ENCODE measurements around the gene LTB4R.

GRCh38 chr14:24307575-24308341, 3.5 kb upstream of the LTB4R start, which contains the start of gene CIDEB:
- TF ChIP-seq CTCF (IDR thresholded peaks at IDR 0.05), result peak; percentile 71 to 96 (median 78)
- TF ChIP-seq POLR2A (IDR thresholded peaks at IDR 0.05), result no peak
- no peak for TF ChIP-seq POLR2AphosphoS5 (IDR thresholded peaks at IDR 0.05)

All from upper lobe of left lung (tissue), 4 donors.